Smooth muscle cell (in vitro differentiated cells): ENCODE results near the gene TEX38. TPM values are rescaled to one million over a fixed set of nuclear protein-coding genes. Genes with fewer than 3 reads are reported as not detected.

ENCODE experiments used
- DNase-seq: peaks from one replicate; lab custom pipeline; 2025; ENCODE audit not compliant: unreplicated experiment; lab: John Stamatoyannopoulos, UW
- H2AFZ ChIP-seq: fragments of 200-600 bp; sonication (generic); 2 replicates; pipeline ENCODE4 v1.6.0; 2016; ENCODE audit warnings: antibody characterized with exemption, low read depth, mild to moderate bottlenecking
- H3F3A ChIP-seq: fragments of 200-600 bp; sonication (generic); 2 replicates; pipeline ENCODE4 v1.6.0; 2017; ENCODE audit warnings: antibody characterized with exemption, low read depth
- H3K27ac ChIP-seq: fragments of 200-600 bp; sonication (generic); 2 replicates; pipeline ENCODE4 v1.5.1; 2016; ENCODE audit warnings: low read depth, mild to moderate bottlenecking
- H3K27me3 ChIP-seq: fragments of 200-600 bp; sonication (generic); 2 replicates; pipeline ENCODE4 v1.6.1; 2016; ENCODE audit warnings: low read depth, mild to moderate bottlenecking
- H3K36me3 ChIP-seq: fragments of 200-600 bp; sonication (generic); 2 replicates; pipeline ENCODE4 v1.5.1; 2016; ENCODE audit warnings: low read depth
- H3K4me1 ChIP-seq: fragments of 200-600 bp; sonication (generic); 2 replicates; pipeline ENCODE4 v1.5.1; 2016; ENCODE audit warnings: low read depth
- H3K4me2 ChIP-seq: fragments of 200-600 bp; sonication (generic); 2 replicates; pipeline ENCODE4 v1.6.0; 2016; ENCODE audit warnings: mild to moderate bottlenecking
- H3K4me3 ChIP-seq: fragments of 200-600 bp; sonication (generic); 2 replicates; pipeline ENCODE4 v1.5.1; 2016; ENCODE audit warnings: mild to moderate bottlenecking
- H3K79me2 ChIP-seq: fragments of 200-600 bp; sonication (generic); 2 replicates; pipeline ENCODE4 v1.6.0; 2016; ENCODE audit warnings: low read depth, mild to moderate bottlenecking
- H3K9ac ChIP-seq: fragments of 200-600 bp; sonication (generic); 2 replicates; pipeline ENCODE4 v1.6.0; 2016; ENCODE audit warnings: low read depth
- H3K9me3 ChIP-seq: fragments of 200-600 bp; sonication (generic); replicated peaks from 2 replicates; pipeline ENCODE4 v1.5.1; 2016; ENCODE audit warnings: low read depth
- H4K20me1 ChIP-seq: fragments of 200-600 bp; sonication (generic); 2 replicates; pipeline ENCODE4 v1.6.0; 2016; ENCODE audit warnings: low read depth
- WGBS: methylation state at CpG from one replicate; pipeline ENCODE4 v1.1.7; 2016; ENCODE audit warnings: low lambda C conversion rate; 5-methylcytosine and 5-hydroxymethylcytosine counted together
- polyA plus RNA-seq: library from polyadenylated mRNA; unstranded; fragments of >200 nt; fragmentation: Nextera tagmentation; extraction: Ambion mirVana; gene quantifications from 2 replicates; pipeline ENCODE4 v1.2.1, GENCODE V29; 2016
- total RNA-seq: library from RNA; depleted of rRNA; stranded (reverse); fragments of >200 nt; gene quantifications from 2 replicates; pipeline ENCODE4 v1.2.3, GENCODE V29; 2014
- TF ChIP-seq, protein P1 (sequence below): fragments of 200-600 bp; sonication (generic); IDR thresholded peaks from 2 replicates; pipeline ENCODE4 v1.5.1; 2017; ENCODE audit warnings: borderline replicate concordance, mild to moderate bottlenecking, antibody characterized with exemption; ENCODE audit not compliant: insufficient read depth, poor library complexity, severe bottlenecking

The TEX38 gene
- total and polyA plus RNA-seq, 2 experiments from 2014 or later = not detected

DNA sequence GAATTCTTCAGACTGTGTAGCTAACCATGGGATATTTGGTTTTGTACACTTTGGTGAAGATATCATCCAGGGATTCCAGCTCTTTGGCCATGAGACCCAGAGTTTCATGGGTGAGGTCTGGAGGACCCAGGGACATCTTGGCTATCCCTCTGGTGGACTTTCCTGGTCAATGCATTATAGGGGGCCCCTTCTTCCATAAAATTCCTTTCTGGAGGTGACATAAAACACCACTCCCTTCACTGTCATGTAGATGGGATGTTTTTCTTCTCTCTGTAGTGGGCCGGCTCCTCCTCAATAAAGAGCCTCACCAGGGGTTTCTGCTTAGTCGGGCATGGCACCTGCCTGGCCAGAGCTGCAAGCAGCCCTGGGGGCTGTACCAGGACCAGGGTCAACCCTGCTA is 5.7 kb upstream of the TEX38 start:
- H2AFZ ChIP-seq = no peak overlapping the region
- peaks cover 8% of the 10 kb centered on the region for H3K36me3 ChIP-seq
- TF ChIP-seq, protein P1, sequence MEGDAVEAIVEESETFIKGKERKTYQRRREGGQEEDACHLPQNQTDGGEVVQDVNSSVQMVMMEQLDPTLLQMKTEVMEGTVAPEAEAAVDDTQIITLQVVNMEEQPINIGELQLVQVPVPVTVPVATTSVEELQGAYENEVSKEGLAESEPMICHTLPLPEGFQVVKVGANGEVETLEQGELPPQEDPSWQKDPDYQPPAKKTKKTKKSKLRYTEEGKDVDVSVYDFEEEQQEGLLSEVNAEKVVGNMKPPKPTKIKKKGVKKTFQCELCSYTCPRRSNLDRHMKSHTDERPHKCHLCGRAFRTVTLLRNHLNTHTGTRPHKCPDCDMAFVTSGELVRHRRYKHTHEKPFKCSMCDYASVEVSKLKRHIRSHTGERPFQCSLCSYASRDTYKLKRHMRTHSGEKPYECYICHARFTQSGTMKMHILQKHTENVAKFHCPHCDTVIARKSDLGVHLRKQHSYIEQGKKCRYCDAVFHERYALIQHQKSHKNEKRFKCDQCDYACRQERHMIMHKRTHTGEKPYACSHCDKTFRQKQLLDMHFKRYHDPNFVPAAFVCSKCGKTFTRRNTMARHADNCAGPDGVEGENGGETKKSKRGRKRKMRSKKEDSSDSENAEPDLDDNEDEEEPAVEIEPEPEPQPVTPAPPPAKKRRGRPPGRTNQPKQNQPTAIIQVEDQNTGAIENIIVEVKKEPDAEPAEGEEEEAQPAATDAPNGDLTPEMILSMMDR = no peak
- H3K9ac ChIP-seq = no peak overlapping the region
- no peaks in the 10 kb centered on the region for H4K20me1 ChIP-seq
- DNase-seq = no peak
- H3K27ac ChIP-seq = no peak overlapping the region
- H3F3A ChIP-seq = peaks cover 10% of the 10 kb centered on the region
- H3K4me2 ChIP-seq = no peak overlapping the region
- 81% methylated on average over 2 of the region's 2 CpGs for WGBS
- no peaks in the 10 kb centered on the region for H3K79me2 ChIP-seq
- no peaks in the 10 kb centered on the region for H3K9me3 ChIP-seq
- H3K27me3 ChIP-seq = no peaks in the 10 kb centered on the region
- H3K4me3 ChIP-seq = no peak overlapping the region
- peaks cover 14% of the 10 kb centered on the region for H3K4me1 ChIP-seq

DNA sequence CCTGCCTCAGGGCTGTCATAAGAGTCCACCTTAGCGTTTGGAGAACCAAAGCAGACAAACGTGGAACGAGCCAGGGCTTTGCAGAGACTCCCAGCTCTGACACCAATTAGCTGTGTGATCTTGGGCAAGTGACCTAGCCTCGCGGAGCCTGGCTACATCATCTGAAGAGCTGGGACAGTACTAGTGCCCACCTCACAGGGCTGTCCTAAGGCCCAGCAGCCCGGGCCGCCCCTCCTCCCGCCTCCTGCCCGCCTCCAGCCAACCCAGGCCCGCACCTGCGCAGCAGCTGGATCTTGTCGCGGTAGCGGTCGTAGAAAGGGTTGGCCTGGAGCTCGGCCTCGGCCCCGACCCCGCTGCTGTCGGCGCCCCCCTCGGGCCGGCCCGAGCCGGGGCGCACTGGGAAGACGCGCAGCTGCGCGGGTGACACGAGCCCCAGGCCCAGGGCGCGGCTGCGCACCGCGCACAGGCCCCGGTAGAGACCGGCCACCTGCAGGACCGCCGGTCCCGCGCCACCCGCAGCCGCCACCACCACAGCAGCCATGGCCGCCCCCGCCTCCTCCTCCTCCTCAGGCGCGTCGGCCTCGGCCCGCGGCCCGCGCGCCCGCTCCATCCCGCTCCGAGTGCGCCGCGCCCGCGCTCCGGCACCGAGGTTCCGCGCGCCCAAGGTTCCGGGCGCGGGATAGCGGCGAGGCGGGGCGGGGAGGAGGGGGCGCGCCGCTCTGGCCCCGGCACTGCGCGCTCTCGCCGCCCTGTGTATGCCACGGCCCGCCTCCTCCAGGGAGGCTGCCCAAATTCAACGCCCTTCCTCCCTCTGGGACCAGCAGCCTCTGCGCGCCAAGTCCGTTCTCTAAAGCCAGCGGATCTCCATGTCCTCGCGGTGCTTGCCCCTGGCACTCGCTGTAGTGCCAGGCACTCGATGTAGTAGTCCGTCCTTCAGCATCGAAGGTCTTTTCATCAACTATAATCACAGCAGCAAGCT is 3.6 kb upstream of the TEX38 start, which contains the start of gene ATPAF1:
Gene ATPAF1 (minus strand): TSS at position 583 of the 979 bp plus-strand sequence. CDS start 42 bp downstream, at position 541.
- peak; percentile 31 for DNase-seq

DNA sequence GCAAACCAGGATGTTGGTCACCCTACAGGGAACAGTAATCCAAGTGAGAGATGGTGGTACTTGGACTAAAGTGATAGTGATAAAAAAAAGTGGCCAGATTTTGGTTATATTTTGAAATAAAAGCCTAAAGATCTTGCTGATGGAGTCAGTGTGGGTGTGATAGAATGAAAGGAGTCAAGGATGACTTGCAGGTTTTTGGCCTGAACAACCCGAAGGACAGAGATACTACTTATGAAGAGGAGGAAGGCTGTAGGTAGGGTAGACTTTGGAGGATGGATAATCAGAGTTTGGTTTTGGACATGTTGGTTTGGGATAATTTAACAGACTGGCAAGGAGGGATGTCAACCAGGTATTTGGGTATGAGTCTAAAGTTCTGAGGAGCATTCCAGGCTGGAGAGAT is 1.5 kb upstream of the TEX38 start:
- no peak overlapping the region for H3K27ac ChIP-seq
- no peak overlapping the region for H3K4me3 ChIP-seq
- peaks cover 10% of the 10 kb centered on the region for H3F3A ChIP-seq
- H3K4me1 ChIP-seq = peaks cover 14% of the 10 kb centered on the region
- H3K36me3 ChIP-seq = peaks cover 2% of the 10 kb centered on the region
- no peaks in the 10 kb centered on the region for H3K27me3 ChIP-seq
- TF ChIP-seq, protein P1 = no peak
- H3K9ac ChIP-seq = no peak overlapping the region
- no peak for DNase-seq
- no peak overlapping the region for H2AFZ ChIP-seq
- WGBS = 98% methylated on average over 1 of the region's 1 CpG
- H3K9me3 ChIP-seq = no peaks in the 10 kb centered on the region
- H3K79me2 ChIP-seq = no peaks in the 10 kb centered on the region
- H4K20me1 ChIP-seq = no peaks in the 10 kb centered on the region
- no peak overlapping the region for H3K4me2 ChIP-seq

More for the DNA sequence above, 3.6 kb upstream of the TEX38 start, which contains the start of gene ATPAF1:
- WGBS = 3% methylated on average over 56 of the region's 96 CpGs
- TF ChIP-seq, protein P1 = no peak
- H3K9ac ChIP-seq = no peak within 1 kb of the TSS
- H3K79me2 ChIP-seq = no peaks in the 10 kb centered on the region
- H3F3A ChIP-seq = peaks cover 10% of the 10 kb centered on the region
- H3K27me3 ChIP-seq = no peaks in the 10 kb centered on the region
- peak within 1 kb of the TSS; percentile 98 for H3K4me2 ChIP-seq
- H2AFZ ChIP-seq = peak within 1 kb of the TSS; percentile 94
- no peaks in the 10 kb centered on the region for H4K20me1 ChIP-seq
- peaks cover 14% of the 10 kb centered on the region for H3K4me1 ChIP-seq
- H3K27ac ChIP-seq = no peak within 1 kb of the TSS
- no peaks in the 10 kb centered on the region for H3K9me3 ChIP-seq
- peaks cover 8% of the 10 kb centered on the region for H3K36me3 ChIP-seq
- H3K4me3 ChIP-seq = peak within 1 kb of the TSS; percentile 91
